SU-DHL-6 (cell line): Measurements from ENCODE around the gene MPHOSPH8.

Experiments used
- CTCF ChIP-seq: fragments of 200-600 bp; sonication (generic); IDR thresholded peaks from one replicate; pipeline ENCODE4 v1.5.1; 2017; ENCODE audit warnings: antibody characterized with exemption, mild to moderate bottlenecking, low read length, moderate library complexity; ENCODE audit not compliant: insufficient read depth, poor library complexity, severe bottlenecking
- EZH2phosphoT487 ChIP-seq: fragments of 200-600 bp; sonication (generic), shearing (Covaris generic); conservative IDR thresholded peaks from 2 replicates; pipeline ENCODE4 v1.6.1; 2018; ENCODE audit warnings: mild to moderate bottlenecking, antibody characterized with exemption, low read length, moderate library complexity, mixed read lengths

- no peak for TF ChIP-seq CTCF
- TF ChIP-seq EZH2phosphoT487 = no peak
Observed at GRCh38 chr13:19695428-19695827, 62.0 kb downstream of the MPHOSPH8 start.
